ENCODE measurements around the gene PRR7. TPM values are rescaled to one million over a fixed set of nuclear protein-coding genes. Genes with fewer than 3 reads are reported as not detected.
A peak's percentile ranks its signal among the peaks of the same experiment; 100 is the strongest.

Gene PRR7
- polyA plus RNA-seq, 1 of the 3 experiments (the other 2 are of a cell fraction): 17.1 TPM

DNA sequence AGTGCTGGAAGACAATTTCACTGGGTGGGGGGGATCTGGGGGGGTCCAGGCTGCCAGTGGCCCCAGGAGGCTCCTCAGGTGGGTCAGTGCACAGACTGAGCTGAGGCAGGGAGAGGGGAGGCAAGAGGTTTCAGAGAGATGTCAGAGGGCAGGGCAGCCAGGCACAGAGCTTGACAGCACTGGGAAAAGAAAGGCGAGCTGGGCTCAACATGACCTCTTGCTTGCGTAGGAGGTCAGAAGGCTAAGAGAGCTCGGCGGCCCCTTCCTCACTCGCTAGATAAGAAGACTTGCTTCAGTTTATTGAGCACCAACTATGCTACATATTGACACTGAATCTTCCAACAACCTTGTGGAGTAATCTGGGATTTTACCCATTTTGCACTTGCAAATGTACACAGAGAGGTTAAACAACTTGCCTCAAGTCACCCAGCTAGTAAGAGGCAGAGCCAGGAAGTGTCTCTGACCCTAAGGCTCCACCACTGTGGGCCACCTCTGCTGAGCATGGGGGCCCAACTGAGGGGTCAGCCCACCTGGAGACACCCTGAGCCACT, 47.3 kb downstream of the PRR7 start:
- TF ChIP-seq, protein P1, sequence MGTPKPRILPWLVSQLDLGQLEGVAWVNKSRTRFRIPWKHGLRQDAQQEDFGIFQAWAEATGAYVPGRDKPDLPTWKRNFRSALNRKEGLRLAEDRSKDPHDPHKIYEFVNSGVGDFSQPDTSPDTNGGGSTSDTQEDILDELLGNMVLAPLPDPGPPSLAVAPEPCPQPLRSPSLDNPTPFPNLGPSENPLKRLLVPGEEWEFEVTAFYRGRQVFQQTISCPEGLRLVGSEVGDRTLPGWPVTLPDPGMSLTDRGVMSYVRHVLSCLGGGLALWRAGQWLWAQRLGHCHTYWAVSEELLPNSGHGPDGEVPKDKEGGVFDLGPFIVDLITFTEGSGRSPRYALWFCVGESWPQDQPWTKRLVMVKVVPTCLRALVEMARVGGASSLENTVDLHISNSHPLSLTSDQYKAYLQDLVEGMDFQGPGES (IDR thresholded peaks at IDR 0.05; ENCODE audit: low read depth, low read length): no peak
- no peak for TF ChIP-seq RXRA (IDR thresholded peaks at IDR 0.05; ENCODE audit: borderline replicate concordance, low read depth)
- TF ChIP-seq, protein P2, sequence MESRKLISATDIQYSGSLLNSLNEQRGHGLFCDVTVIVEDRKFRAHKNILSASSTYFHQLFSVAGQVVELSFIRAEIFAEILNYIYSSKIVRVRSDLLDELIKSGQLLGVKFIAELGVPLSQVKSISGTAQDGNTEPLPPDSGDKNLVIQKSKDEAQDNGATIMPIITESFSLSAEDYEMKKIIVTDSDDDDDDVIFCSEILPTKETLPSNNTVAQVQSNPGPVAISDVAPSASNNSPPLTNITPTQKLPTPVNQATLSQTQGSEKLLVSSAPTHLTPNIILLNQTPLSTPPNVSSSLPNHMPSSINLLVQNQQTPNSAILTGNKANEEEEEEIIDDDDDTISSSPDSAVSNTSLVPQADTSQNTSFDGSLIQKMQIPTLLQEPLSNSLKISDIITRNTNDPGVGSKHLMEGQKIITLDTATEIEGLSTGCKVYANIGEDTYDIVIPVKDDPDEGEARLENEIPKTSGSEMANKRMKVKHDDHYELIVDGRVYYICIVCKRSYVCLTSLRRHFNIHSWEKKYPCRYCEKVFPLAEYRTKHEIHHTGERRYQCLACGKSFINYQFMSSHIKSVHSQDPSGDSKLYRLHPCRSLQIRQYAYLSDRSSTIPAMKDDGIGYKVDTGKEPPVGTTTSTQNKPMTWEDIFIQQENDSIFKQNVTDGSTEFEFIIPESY (IDR thresholded peaks at IDR 0.05; ENCODE audit: borderline replicate concordance, low read depth): 0 out of 2 replicates have a peak, but pooled peaks have one; percentile 8
- no peak for TF ChIP-seq SMC3 (IDR thresholded peaks at IDR 0.05; ENCODE audit: low read depth, low read length)
- peaks cover 31 to 43% of the 10 kb centered on the region in 2 experiments for H3K36me3 ChIP-seq (replicated peaks in 1 of 2; ENCODE audit: control insufficient read depth in 1 of 2, insufficient read depth in 2 of 2, low read length in 1 of 2)
- H3K4me1 ChIP-seq (ENCODE audit: control insufficient read depth in 1 of 2, insufficient read depth in 2 of 2, low read depth in 1 of 2, low read length in 1 of 2): peaks cover 33 to 49% of the 10 kb centered on the region in 2 experiments; a peak in 3 of 4 replicates
- peak overlapping the region; percentile 66; the same call in 1 of the 2 replicates for H3K9ac ChIP-seq
- H2AFZ ChIP-seq (ENCODE audit: low read depth): no peak overlapping the region
- H3F3A ChIP-seq (replicated peaks; ENCODE audit: insufficient read depth): peaks cover 20% of the 10 kb centered on the region
- no peaks in the 10 kb centered on the region for H3K27me3 ChIP-seq (ENCODE audit: insufficient read depth)
- H3K79me2 ChIP-seq (ENCODE audit: insufficient read depth): peaks cover 71% of the 10 kb centered on the region
- no peak overlapping the region; a peak in 1 of 4 replicates for H3K4me3 ChIP-seq (ENCODE audit: low read depth in 2 of 2, low read length in 1 of 2)
- WGBS (ENCODE audit: low lambda C conversion rate): 85% methylated on average over 5 of the region's 5 CpGs
- H3K9me2 ChIP-seq: no peaks in the 10 kb centered on the region
- peaks cover 70% of the 10 kb centered on the region for H4K20me1 ChIP-seq (ENCODE audit: insufficient read depth)
- ChIA-PET POLR2A (interaction anchor here (1.1 to 6.7 kb wide), 3 partner anchors 16 to 23 kb away, joined by 3 to 43 read pairs (median 39); no protein-coding TSS in a partner anchor), CTCF (interaction anchor here (1.1 to 15.9 kb wide), 6 partner anchors 16 to 103 kb away, joined by 4 to 228 read pairs (median 11); partner anchors contain the start of genes DBN1 and PRR7)
- peak overlapping the region; percentile 94 for H3K4me2 ChIP-seq
- H3K27ac ChIP-seq (ENCODE audit: low read depth in 2 of 2, low read length in 1 of 2): peak overlapping the region; percentile 80 to 94
- no peak for DNase-seq
- H3K9me3 ChIP-seq: no peaks in the 10 kb centered on the region

DNA sequence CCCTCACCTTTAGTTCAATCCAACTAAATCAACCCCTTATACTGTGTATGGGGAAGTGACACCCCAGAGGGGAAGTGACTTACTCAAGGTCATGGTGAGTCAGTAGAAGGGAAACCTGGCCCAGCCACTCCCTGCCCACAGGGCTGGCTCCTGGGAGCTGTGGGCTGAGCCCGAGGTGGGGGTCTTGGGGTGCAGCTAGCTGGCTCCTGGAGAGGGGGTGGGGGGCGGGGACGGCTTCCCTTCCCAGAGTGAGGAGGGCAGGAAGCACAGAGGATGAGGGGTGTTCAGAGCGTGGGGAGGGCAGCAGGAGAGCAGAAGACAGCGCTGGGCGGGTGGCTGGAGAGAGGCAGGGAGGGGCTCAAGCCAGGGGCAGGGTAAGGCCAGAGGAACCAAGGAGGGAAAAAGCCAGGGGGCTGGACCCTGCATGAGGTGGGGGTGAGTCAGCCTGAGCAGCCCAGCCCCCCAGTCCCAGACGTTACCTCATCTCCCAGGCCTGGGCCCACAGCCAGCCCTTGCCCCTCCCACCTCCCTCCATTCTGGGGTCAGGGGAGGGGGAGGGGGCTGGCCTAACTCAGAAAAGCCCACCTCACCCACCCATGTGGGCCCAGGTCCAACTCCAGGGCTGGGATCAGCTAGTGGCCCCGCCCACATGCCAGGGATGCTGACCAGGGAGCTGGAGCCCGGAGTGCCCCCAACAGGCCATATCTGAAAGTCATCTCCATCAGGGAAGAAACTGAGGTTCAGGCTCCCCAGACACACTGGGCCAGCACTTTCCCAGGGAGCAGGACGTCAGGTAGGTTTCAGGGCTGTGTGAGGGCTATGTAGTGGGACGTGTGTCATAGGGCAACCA, 48.0 kb downstream of the PRR7 start:
- H3K9me2 ChIP-seq: no peaks in the 10 kb centered on the region
- peaks cover 26 to 36% of the 10 kb centered on the region in 2 experiments for H3K36me3 ChIP-seq (replicated peaks in 1 of 2; ENCODE audit: control insufficient read depth in 1 of 2, insufficient read depth in 2 of 2, low read length in 1 of 2)
- H3K79me2 ChIP-seq (ENCODE audit: insufficient read depth): peaks cover 70% of the 10 kb centered on the region
- ChIA-PET POLR2A (interaction anchor here (0.7 to 6.7 kb wide), 5 partner anchors 16 to 24 kb away, joined by 3 to 43 read pairs (median 7); partner anchors contain the start of gene DDX41), CTCF (interaction anchor here (1.1 to 15.9 kb wide), 12 partner anchors 9 to 116 kb away, joined by 4 to 228 read pairs (median 12); partner anchors contain the start of genes DBN1 and PRR7)
- WGBS (ENCODE audit: low lambda C conversion rate): 4% methylated on average over 5 of the region's 11 CpGs
- no peak overlapping the region for H2AFZ ChIP-seq (ENCODE audit: low read depth)
- no peaks in the 10 kb centered on the region for H3K27me3 ChIP-seq (ENCODE audit: insufficient read depth)
- H3K9me3 ChIP-seq: no peaks in the 10 kb centered on the region
- peak; percentile 88 for DNase-seq
- H3K9ac ChIP-seq: peak overlapping the region; percentile 66; the same call in 1 of the 2 replicates
- H3F3A ChIP-seq (replicated peaks; ENCODE audit: insufficient read depth): peaks cover 20% of the 10 kb centered on the region
- peak overlapping the region; percentile 83 to 94 for H3K4me3 ChIP-seq (ENCODE audit: low read depth in 2 of 2, low read length in 1 of 2)
- peak overlapping the region; percentile 94 for H3K4me2 ChIP-seq
- peaks cover 33 to 49% of the 10 kb centered on the region in 2 experiments; a peak in 3 of 4 replicates for H3K4me1 ChIP-seq (ENCODE audit: control insufficient read depth in 1 of 2, insufficient read depth in 2 of 2, low read depth in 1 of 2, low read length in 1 of 2)
- H3K27ac ChIP-seq (ENCODE audit: low read depth in 2 of 2, low read length in 1 of 2): peak overlapping the region; percentile 80 to 94
- H4K20me1 ChIP-seq (ENCODE audit: insufficient read depth): peaks cover 63% of the 10 kb centered on the region
- TF ChIP-seq, protein P3, sequence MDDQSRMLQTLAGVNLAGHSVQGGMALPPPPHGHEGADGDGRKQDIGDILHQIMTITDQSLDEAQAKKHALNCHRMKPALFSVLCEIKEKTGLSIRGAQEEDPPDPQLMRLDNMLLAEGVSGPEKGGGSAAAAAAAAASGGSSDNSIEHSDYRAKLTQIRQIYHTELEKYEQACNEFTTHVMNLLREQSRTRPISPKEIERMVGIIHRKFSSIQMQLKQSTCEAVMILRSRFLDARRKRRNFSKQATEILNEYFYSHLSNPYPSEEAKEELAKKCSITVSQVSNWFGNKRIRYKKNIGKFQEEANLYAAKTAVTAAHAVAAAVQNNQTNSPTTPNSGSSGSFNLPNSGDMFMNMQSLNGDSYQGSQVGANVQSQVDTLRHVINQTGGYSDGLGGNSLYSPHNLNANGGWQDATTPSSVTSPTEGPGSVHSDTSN (IDR thresholded peaks at IDR 0.05): 0 out of 2 replicates have a peak, but pooled peaks have one; percentile 23
- peak; percentile 80; the same call in 1 of the 2 replicates for TF ChIP-seq RXRA (IDR thresholded peaks at IDR 0.05; ENCODE audit: borderline replicate concordance, low read depth)
- TF ChIP-seq FOXM1 (IDR thresholded peaks at IDR 0.05; ENCODE audit: low read depth): no peak
- TF ChIP-seq, protein P4, sequence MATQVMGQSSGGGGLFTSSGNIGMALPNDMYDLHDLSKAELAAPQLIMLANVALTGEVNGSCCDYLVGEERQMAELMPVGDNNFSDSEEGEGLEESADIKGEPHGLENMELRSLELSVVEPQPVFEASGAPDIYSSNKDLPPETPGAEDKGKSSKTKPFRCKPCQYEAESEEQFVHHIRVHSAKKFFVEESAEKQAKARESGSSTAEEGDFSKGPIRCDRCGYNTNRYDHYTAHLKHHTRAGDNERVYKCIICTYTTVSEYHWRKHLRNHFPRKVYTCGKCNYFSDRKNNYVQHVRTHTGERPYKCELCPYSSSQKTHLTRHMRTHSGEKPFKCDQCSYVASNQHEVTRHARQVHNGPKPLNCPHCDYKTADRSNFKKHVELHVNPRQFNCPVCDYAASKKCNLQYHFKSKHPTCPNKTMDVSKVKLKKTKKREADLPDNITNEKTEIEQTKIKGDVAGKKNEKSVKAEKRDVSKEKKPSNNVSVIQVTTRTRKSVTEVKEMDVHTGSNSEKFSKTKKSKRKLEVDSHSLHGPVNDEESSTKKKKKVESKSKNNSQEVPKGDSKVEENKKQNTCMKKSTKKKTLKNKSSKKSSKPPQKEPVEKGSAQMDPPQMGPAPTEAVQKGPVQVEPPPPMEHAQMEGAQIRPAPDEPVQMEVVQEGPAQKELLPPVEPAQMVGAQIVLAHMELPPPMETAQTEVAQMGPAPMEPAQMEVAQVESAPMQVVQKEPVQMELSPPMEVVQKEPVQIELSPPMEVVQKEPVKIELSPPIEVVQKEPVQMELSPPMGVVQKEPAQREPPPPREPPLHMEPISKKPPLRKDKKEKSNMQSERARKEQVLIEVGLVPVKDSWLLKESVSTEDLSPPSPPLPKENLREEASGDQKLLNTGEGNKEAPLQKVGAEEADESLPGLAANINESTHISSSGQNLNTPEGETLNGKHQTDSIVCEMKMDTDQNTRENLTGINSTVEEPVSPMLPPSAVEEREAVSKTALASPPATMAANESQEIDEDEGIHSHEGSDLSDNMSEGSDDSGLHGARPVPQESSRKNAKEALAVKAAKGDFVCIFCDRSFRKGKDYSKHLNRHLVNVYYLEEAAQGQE (IDR thresholded peaks at IDR 0.05; ENCODE audit: low read depth, low read length): no peak; the same call in 1 of the 2 replicates
- TF ChIP-seq FOXJ3 (CRISPR knock-in tag; IDR thresholded peaks at IDR 0.05): no peak
- TF ChIP-seq RAD21 (IDR thresholded peaks at IDR 0.05; ENCODE audit: low read length): peak; percentile 50
- TF ChIP-seq TCF12 (IDR thresholded peaks at IDR 0.05): peak; percentile 50; the same call in 1 of the 2 replicates
- TF ChIP-seq SMC3 (IDR thresholded peaks at IDR 0.05; ENCODE audit: low read depth, low read length): peak; percentile 27; the same call in 1 of the 2 replicates
- TF ChIP-seq EP300 (IDR thresholded peaks at IDR 0.05; ENCODE audit: borderline replicate concordance in 1 of 2, low read depth in 1 of 2, low read length in 1 of 2): peak in 1 of 2 experiments; percentile 52; a peak in 1 of 4 replicates
- no peak for TF ChIP-seq TEAD4 (IDR thresholded peaks at IDR 0.05; ENCODE audit: borderline replicate concordance, insufficient read depth)
- TF ChIP-seq, protein P5, sequence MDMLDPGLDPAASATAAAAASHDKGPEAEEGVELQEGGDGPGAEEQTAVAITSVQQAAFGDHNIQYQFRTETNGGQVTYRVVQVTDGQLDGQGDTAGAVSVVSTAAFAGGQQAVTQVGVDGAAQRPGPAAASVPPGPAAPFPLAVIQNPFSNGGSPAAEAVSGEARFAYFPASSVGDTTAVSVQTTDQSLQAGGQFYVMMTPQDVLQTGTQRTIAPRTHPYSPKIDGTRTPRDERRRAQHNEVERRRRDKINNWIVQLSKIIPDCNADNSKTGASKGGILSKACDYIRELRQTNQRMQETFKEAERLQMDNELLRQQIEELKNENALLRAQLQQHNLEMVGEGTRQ (IDR thresholded peaks at IDR 0.05; ENCODE audit: borderline replicate concordance, low read depth, low read length): no peak

Measured in SK-N-SH (cell line).